ENCODE results near the gene GATA6.
"Not testable (repeated sequence)": the region's sequence is repeated elsewhere in the genome, so short reads cannot be mapped to it uniquely, and the experiment has no call there.

GATA6 gene

GRCh38 chr18:22207021-22207758 is 37.8 kb downstream of the GATA6 start:
- DNase-seq: no peak

DNA sequence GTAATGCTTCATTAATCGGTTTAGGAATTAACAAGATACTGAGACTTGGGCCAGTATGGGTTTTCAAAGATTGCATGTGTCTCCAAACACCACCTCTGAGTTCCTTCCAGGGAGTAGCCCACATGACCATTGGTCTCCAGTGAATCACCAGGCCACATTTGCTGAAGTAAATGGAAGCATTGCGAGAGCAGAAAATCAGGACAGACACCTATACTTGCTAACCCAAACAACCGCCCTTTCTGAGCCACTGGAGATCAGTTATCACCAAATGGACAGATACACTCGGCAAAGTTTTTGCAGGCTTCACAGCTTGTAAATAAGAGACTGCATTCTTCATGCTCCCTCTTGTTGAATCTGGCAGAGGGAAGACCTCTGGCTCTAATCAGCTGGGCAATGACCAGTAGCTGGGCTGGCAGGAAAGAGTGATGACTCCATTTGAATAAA is 40.9 kb downstream of the GATA6 start:
- DNase-seq: peak; percentile 67

GRCh38 chr18:22211657-22212056 is 42.3 kb downstream of the GATA6 start:
- no peak for DNase-seq

DNA sequence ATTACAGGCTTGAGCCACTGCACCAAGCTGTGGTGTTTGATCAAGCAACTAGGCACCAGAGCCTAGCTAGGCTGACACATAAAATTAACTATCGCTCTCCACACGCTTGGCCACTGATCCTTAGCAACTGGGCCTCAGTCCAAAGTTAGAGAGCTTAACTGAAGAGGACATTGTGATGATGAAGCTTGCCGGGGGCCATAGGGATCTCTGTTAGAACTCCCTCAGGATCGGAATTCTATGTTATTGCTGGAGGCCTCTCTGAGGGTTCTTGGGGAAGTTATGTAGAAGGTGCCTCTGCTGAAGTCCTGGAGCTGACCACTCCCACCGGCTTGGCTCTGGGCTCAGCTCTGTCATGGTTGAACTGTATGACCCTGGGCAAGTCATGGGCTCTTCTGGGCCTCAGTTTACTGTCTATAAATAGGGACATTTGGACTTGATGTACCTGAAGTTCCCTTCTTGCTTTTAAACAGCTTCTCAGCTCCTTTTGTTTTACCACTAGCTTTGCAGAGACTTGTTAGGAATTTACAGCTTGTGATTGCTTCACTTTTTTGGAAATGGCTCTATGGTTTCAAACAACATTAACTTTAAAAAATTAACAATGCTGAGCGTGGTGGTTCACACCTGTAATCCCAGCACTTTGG is 44.1 kb downstream of the GATA6 start:
- DNase-seq: no peak

GRCh38 chr18:22214731-22215528 is 45.5 kb downstream of the GATA6 start:
- DNase-seq: no peak

- no peak for DNase-seq
Observed at GRCh38 chr18:22218835-22219234, 49.4 kb downstream of the GATA6 start.

DNA sequence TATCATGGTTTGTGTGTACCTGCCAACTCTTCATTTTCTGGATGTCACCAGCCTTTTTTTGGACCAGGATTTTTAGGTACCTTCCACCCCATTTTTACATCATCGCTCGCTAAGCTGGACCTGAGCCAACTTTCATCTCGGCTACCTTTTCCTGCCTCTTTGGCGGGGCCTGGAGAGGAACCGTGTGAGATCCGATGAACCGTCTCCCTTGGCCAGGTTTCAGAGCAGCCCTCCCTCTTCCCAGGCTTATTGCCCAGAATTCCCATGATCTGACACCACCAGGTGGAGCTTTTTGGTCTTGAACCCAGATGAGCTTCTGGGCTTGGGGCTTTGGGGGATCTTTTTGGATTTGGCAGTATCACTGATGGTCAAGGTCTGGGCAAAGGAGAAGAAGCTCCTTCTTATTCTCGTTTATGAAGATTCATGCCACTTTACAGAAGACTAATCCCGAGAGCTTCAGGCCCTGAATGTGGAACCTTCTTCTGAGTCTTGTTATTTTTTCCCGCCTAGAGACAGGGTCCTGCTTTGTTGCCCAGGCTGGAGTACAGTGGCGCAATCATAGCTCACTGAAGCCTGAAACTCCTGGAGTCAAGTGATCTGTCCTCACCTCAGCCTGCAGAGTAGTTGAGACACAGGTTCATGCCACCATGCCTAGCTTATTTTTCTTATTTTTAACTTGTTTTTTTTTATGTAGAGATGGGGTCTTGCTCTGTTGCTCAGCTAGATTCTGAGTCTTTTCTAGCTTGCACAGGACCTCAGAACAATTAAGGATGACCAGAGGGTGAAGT is 50.4 kb downstream of the GATA6 start:
- no peak for DNase-seq

DNA sequence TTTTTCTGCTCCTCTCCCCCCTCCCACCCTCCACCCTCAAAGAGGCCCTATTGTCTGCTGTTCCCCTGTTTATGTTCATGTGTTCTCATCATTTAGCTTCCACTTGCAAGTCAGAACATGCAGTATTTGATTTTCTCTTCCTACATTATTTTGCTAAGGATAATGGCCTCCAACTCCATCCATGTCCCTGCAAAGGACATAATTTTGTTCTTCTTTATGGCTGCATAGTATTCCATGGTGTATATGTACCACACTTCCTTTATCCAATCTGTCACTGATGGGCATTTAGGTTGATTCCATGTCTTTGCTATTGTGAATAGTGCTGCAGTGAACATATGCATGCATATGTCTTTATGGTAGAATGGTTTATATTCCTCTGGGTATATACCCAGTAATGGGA is 51.2 kb downstream of the GATA6 start:
- DNase-seq: not testable (repeated sequence)

- no peak for DNase-seq
Observed at GRCh38 chr18:22221350-22221749, 52.0 kb downstream of the GATA6 start.

- peak; percentile 98 for DNase-seq
Observed at GRCh38 chr18:22223254-22223964, 54.0 kb downstream of the GATA6 start.

- no peak for DNase-seq
Observed at GRCh38 chr18:22223965-22224322, 54.6 kb downstream of the GATA6 start.

DNA sequence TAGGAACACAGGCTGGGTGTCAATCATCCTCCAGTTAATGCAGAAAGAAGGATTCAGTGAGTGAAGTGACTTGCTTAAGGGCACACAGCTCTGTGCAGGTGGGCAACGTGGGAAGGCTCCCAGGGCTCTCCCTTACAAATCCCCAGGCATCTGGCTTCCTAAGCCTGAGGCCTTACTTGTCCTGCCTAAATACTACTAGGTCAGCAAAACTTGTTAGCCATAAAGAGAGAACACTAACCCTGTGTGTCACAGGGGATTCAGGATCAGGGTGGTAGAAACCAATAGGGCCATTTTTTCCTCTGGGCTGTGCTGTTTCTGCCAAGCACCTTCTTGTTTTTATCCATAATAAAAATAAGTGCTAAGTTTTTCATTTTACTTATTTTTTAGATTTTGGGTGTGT is 55.0 kb downstream of the GATA6 start:
- DNase-seq: no peak

DNA sequence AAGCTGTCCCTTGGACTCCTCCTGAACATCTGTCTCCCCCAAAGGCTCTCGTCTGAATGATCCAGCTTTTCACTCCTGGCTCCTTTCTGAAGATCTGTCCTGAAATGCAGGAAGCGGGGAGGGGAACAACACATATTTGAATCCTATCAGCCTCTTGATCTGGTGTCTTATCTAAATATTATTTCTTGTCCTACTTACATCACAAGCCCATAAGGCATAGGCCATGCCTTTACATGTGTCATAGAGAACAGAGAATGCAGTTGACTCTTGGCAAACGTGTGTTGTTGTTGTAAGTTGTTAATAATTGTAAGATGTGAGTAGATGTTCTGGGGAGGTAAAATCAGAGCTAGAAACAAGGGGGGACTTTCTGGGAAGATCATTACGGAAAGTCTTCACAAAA is 57.4 kb downstream of the GATA6 start:
- DNase-seq: no peak

GRCh38 chr18:22228976-22229375 is 59.6 kb downstream of the GATA6 start:
- no peak for DNase-seq

- no peak for DNase-seq
Observed at GRCh38 chr18:22229456-22230124, 60.2 kb downstream of the GATA6 start.

DNA sequence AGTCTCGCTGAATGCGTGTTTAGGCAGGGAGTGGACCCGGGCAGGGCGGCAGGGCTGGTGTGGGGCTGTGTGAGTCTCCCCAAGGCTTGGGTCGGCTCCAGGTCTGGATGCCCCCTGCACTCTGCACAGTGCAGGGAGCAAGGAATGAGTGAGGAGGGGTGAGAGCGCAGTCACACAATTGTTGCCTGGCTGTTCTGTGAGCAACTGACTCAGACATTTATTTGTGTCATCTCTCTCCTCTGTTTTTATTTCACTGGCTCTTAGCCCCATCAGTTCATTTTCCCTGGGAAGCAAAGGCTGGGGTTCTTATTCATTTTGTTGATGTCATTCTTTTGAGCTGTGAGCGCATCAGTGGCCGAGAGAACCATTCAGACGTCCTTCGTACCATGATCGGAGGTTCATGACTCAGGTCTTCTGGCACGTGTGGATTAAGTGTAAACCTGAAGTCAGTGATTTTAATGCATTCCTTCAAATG is 61.1 kb downstream of the GATA6 start:
- DNase-seq: no peak

DNA sequence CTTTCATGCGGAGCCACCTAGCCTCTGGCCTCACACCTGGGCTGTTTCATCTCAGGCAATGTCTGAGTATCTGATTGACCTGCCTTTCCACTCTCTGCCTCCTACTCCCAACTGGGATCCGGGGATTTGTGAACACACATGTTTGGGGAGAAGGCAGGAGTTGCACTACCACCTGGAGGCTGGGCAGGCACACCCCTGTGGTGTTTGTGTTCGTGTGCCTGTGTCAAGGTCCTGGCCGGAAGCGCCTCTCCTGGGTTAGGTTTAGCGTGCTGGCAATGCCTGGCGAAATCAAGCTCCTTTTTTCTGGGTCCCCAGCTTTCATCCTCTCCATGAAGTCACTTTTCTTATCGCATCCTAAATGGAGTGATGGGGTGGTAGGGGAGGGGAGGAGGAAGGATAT is 63.9 kb downstream of the GATA6 start:
- no peak for DNase-seq

DNA sequence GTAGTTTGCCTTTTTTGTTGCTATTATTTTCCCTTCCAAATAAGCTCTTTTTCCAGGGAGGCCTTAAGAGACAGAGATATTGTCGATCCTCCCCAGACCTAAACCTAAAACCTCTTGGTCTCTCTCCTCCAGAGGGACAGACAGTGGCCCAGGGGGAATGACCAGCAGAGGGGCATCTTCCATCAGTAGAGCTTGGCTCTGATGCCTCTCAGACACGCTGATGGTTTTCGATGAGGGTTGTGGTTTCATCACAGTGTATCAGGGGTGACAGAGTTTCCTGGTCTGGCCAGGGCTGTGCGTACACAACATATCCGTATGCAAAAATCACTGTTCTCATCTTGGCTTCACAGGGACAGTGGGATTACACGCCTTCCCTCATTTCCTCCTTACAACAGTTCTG is 68.6 kb downstream of the GATA6 start:
- DNase-seq: no peak

DNA sequence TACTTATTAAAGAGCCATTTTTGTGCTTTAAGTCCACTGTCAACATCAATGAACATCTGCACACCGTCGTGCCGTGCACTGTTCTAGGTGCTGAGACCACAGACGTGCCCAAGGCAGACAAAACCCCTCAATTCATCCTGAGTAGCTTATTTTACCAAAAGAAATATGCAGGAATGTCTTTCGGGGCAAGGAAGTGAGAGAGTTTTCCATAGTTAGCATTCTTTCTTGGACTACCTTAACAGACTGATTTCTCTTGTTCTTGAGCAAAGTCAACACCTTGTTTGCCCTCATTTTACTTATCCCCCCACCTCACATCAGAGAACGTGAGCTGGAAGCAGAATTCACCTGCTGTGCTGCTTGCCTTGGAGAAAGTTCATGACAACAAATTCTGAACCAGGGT is 69.3 kb downstream of the GATA6 start:
- DNase-seq: no peak

- no peak for DNase-seq
Observed at GRCh38 chr18:22241921-22242361, 72.6 kb downstream of the GATA6 start.

DNA sequence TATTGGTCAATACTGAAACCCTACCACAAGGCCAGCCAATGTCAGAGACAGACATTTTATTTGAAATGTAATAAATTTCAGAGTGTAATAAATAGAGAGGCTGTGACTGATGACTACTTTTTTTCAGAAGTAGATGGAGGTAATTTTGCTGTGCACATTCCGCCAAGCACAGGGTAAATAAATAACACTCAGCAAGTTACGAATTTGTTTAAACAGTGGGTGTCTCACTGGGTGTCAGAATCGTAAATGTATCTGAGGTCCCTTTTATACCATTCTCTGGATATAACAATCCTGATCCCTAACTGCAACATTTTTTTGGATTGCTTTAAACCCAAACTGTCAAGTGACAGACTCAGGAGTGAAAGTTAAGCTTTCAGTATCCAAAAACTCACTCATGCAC is 74.1 kb downstream of the GATA6 start:
- no peak for DNase-seq

DNA sequence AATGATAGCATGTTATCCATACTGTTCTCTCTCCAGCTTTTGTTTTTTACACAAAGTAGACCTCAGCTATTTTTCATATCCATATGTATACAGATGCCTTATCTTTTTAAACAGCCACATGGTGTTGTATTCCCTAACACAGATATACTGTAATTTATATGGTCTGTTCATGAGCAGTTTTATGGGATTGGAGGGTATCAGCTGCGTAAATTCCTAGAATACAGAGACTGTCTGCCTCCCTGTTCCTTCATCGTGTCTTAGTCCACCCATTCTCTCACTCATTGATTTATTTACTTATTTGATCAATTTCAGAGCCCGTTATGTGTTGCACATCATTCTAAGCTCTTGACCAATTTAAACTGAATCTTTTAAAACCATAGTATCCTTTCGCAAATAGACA is 80.6 kb downstream of the GATA6 start:
- DNase-seq: no peak

Measured in islet precursor cell (in vitro differentiated cells).